ENCODE measurements around the gene TTLL6.
"Not testable (repeated sequence)": the region's sequence is repeated elsewhere in the genome, so short reads cannot be mapped to it uniquely, and the experiment has no call there.

TTLL6 gene

DNA sequence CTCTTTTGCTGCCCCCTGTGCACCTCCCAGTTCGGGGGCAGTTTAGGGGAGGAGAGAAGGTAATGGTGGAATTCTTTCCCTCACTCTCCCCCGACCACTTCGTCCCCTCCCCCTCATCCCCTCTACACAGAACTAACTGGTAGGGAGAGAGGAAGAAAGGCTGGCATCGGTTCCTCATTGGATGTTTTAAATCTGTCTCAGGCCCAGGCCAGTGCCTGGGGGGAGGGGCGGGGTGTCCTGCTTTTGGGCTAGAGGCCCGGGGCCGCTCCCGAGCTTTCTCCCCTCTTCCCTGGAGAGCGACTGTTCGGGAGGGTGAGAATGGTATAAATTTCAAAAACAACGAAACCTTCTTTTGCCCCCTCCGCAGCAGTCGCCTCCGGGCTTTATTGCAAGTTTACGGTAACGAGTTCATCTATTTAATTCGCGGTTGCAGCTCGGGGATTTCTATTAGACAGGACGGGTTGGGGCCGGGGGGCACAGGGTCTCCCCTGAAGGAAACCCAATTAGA, 94.1 kb downstream of the TTLL6 start, which contains the start of gene PRAC2:
Gene PRAC2, plus strand, starts transcription at position 271 of the 508 bp plus-strand sequence. CDS start 1,226 bp downstream, outside the sequence.
- ATAC-seq (no peak), DNase-seq (no peak)

DNA sequence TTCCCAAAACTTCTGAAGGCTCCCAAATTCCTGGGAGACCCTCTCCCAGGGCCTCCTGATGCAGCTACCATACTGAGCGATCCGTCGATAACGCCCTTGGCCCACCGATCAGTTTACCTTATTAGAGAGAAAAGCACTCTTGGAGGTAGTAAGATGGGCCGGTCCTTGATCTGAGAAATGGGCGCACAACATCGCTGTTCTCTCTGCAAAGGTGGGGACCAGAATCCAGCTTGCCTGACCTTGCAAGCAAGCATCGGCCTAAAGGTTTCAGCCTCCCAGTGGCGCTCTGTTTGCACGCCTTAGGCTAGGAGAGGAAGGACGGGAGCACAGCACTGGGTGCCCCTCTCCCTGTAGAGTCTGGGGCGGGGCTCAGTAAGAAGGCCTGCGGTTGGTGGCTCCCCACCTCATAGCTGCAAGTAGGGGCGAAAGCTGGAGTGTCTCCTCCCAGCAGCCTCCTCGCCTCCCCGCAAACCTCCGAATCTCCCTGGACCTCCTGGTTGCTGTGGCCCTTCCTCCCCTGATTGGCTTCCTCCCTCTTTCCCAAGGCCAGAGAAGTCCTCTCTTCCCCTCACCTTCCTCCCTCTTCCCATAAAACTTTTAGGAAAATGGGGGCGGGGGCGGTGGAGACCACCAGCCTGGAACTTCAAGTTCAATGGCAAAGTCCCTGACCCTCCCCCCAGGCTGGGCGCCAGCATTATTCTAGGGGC, 94.7 kb downstream of the TTLL6 start, which contains the start of gene PRAC1:
Gene PRAC1, minus strand, starts transcription at position 318 of the 707 bp plus-strand sequence. Its CDS starts 126 bp downstream, at position 192.
- DNase-seq: no peak
- no peak for ATAC-seq

- DNase-seq (no peak), ATAC-seq (no peak)
Measured at GRCh38 chr17:48721009-48721402, 96.0 kb downstream of the TTLL6 start.

GRCh38 chr17:48720266-48721008, 96.6 kb downstream of the TTLL6 start:
- no peak for ATAC-seq
- no peak for DNase-seq

DNA sequence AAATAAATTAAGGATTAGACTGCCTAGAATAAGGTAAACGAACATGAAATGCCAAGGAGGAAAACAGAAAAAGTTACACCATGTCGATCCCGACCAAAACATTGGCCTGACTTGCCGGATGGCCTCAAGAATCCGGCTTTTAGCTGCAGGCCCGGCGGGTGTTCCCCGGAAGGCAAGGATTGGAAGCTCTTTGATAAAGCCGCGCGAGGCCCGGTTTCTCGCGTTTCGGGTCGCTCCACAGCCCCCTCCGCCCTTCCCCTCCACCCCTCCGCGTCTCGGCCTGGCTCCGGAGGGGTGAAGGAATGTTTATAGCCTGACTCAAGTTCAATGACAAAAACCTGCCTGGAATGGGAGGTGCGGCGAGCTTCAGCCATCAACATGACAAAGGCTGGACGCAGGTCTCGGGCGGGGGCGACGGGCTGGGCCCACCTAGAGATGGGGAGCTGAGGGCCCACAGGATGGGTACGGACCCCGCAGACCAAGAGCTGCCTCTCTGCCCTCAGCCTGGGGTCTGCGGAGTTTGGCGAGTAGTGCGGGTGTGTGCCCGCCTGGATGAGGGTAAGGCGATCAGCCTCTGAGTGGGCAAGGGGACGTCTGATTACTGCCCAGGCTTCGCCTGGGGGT, 97.3 kb downstream of the TTLL6 start:
- ATAC-seq (no peak), DNase-seq (no peak)

- ATAC-seq: no peak
- no peak for DNase-seq
Measured at GRCh38 chr17:48718761-48719641, 98.0 kb downstream of the TTLL6 start.

DNA sequence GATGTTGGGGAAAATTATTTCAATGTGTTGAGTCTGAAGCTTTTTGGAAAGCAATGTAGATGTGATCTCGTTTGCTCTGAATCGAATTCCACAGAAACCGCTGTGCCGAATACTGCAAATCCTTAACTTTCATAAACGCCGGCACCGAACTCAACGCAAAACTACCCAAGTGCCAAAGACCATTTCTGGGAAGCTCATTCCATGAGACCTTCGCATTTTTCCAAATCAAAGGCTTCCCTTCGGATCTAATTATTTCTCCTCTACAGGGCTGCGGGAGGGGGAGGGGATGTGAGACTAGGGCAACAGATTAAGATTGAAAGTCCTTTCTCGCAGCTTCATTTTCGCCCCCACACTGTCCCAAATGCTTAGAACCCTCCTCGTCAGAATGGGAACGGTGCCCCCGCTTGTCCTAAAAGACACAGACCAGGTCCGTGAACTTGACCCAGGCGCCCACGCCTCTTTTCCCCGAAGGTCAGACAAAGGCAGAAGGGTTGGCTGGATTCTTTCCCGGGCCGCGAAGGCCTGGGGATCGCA, 98.7 kb downstream of the TTLL6 start:
- DNase-seq (no peak), ATAC-seq (no peak)

DNA sequence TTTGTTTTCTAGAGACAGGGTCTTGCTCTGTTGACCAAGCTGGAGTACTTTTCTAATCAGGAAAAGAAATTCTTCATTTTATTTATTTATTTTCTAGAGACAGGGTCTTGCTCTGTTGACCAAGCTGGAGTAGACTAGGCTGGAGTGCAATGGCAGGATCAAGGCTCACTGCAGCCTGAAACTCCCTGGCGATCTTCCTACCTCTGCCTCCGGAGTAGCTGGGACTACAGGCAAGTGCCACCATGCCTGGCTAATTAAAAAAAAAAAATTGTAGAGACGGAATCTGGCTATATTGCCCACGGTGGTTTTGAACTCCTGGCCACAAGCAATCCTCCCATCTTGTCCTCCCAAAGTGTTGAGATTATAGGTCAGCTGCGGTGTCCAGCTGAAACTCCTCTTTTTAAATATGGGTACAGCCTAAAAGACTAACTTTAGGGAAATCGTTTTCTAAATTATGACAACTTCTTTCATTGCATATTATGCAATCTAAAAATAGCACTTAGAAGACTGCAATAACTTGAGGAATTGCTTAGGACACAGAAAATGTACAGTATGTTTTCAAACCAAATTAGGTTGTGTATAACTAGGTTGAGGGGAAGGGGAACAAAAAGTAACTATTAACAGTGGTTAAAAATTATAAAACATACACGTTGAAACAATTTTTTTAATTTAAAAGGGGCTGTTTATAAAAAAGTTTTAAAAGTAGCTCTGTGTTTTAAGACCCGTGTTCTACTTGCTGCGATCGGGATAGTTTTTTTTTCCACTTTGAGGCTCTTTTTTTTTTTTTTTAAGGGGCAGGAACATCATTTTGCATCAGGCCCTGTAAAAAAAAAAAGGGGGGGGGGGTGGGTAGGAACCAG, 99.4 kb downstream of the TTLL6 start:
- ATAC-seq (no peak), DNase-seq (no peak)

GRCh38 chr17:48716549-48716948, 100.5 kb downstream of the TTLL6 start:
- not testable (repeated sequence) for ATAC-seq, DNase-seq

DNA sequence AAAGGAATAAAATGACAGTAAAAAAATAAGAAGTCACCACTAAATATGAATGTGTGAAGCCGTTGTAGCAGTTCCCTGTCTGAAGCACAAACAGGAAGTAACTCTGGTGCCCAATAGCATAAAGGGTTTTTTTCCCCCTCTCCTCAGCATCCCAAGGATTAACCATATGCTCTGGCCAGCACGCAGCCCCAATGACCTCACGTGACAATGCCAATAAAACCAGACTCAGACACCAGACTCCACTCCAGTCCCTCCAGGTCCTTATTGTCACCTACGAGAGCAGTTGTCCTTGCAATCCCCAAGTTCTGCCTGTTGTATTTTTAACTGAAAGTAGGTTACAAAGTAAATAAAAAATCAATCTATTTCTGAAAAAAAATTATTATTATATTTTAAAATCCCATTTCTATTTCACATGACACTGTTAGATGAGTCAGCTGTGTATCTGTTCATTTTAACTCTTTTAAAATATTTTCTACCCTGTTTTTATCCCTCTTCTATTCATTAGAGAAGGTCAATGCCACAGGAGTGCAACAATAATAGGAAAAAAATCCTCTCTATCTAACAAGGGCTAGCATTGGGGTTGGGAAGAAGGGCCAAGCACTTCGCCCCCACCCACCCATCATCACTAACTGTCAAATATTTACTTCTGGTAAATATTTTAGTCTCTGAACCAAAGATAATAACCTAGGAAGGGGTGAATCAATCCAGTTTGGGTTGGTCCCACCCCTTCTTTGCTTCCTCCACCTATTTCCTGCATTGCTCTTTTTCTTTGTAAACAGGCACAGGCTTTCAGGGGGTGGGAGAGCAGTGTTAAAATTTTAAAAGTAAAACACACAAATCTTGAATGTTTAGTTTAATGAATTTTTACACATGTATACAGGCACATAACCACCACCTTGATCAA, 101.3 kb downstream of the TTLL6 start:
- no peak for ATAC-seq
- DNase-seq: no peak
